HepG2 (cell line): Measurements from ENCODE around the gene VASN. TPM values are rescaled to one million over a fixed set of nuclear protein-coding genes. Genes with fewer than 3 reads are reported as not detected.

Source experiments
- ATAC-seq: fragments of 200-7000 bp; cut with Tn5 transposase; 3 replicates; pipeline ENCODE4 v1.9.1; 2020; ENCODE audit warnings: mild to moderate bottlenecking, moderate library complexity
- BruUV-seq: library from RNA; stranded (reverse); fragments of 400-500 nt; replicated peaks from 2 replicates; lab custom pipeline; 2021; lab: Mats Ljungman, UMichigan
- CTCF ChIA-PET: fragments of 300-600 bp; formaldehyde crosslinking; extraction: SDS; loops from one replicate; lab custom pipeline; 2021; ENCODE audit warnings: low total read pairs, inconsistent platforms, low intra/inter-chr PET ratio; lab: Yijun Ruan, JAX
- POLR2A ChIA-PET: fragments of 350-600 bp; sonication (Branson Sonifier 250); formaldehyde crosslinking; loops from one replicate; lab custom pipeline; 2020; ENCODE audit warnings: antibody characterized with exemption, inconsistent platforms; lab: Yijun Ruan, JAX
- DNase-seq: peaks from one replicate; pipeline ENCODE4 v3.0.0-alpha.2; 2015; ENCODE audit warnings: low spot score
- FAIRE-seq: peaks from 3 replicates; lab custom pipeline; 2011; peaks lifted over from hg19 to GRCh38; lab: Jason Lieb, UNC
- H2AFZ ChIP-seq: one replicate; pipeline ENCODE4 v1.6.1; 2011; ENCODE audit warnings: low read length, inconsistent platforms
- H3K27ac ChIP-seq: fragments of 300-600 bp; 3 replicates; pipeline ENCODE4 v1.8.0; 2011; ENCODE audit warnings: mixed run types, mild to moderate bottlenecking, mixed read lengths, low read length, inconsistent platforms; ENCODE audit not compliant: insufficient read depth; ENCODE audit errors: extremely low read length
- H3K27me3 ChIP-seq, 2 experiments: fragments of 200-600 bp in 1 of 2; 2 replicates in 1 of 2; 3 replicates in 1 of 2; pipeline versions ENCODE4 v1.6.0 to v1.8.0; 2011; ENCODE audit warnings: low read length in 2 of 2, mild to moderate bottlenecking in 2 of 2, moderate library complexity in 2 of 2, inconsistent platforms in 1 of 2; ENCODE audit not compliant: insufficient read depth in 2 of 2, control insufficient read depth in 1 of 2
- H3K36me3 ChIP-seq, 2 experiments: fragments of 200-600 bp in 1 of 2; replicated peaks in 1 of 2; 2 replicates in 1 of 2; 3 replicates in 1 of 2; pipeline versions ENCODE4 v1.5.1 to v1.8.0; 2011; ENCODE audit warnings: low read length in 2 of 2, inconsistent platforms in 1 of 2; ENCODE audit not compliant: insufficient read depth in 2 of 2, control insufficient read depth in 1 of 2
- H3K4me1 ChIP-seq: 2 replicates; pipeline ENCODE4 v1.5.1; 2012; ENCODE audit warnings: low read length, inconsistent platforms; ENCODE audit not compliant: insufficient read depth
- H3K4me2 ChIP-seq: 2 replicates; pipeline ENCODE4 v1.6.0; 2011; ENCODE audit warnings: low read depth, low read length, inconsistent platforms
- H3K4me3 ChIP-seq, 3 experiments: fragments of 200-600 bp in 1 of 3; sonication (generic), shearing (Covaris generic) in 1 of 3; replicated peaks in 1 of 3; 2 replicates each; pipeline ENCODE4 v1.5.1; 2011 to 2016; ENCODE audit warnings: low read length in 3 of 3, inconsistent platforms in 2 of 3, low read depth in 2 of 3, mild to moderate bottlenecking in 2 of 3, control low read depth in 1 of 3, mixed read lengths in 1 of 3; ENCODE audit not compliant: insufficient read depth in 1 of 3
- H3K79me2 ChIP-seq: one replicate; pipeline ENCODE4 v1.6.1; 2011; ENCODE audit warnings: low read length, inconsistent platforms; ENCODE audit not compliant: insufficient read depth
- H3K9ac ChIP-seq: 2 replicates; pipeline ENCODE4 v1.6.0; 2011; ENCODE audit warnings: mild to moderate bottlenecking, low read depth, low read length, inconsistent platforms; ENCODE audit not compliant: insufficient read depth
- H3K9me3 ChIP-seq: 2 replicates; pipeline ENCODE4 v1.5.1; 2012; ENCODE audit warnings: mild to moderate bottlenecking, low read length
- H4K20me1 ChIP-seq: 2 replicates; pipeline ENCODE4 v1.6.0; 2011; ENCODE audit warnings: inconsistent platforms, mild to moderate bottlenecking, low read length, moderate library complexity; ENCODE audit not compliant: insufficient read depth
- ARHGAP35 ChIP-seq: sonication (generic); formaldehyde crosslinking; IDR thresholded peaks from 2 replicates; pipeline ENCODE4 v1.9.0; 2022; ENCODE audit warnings: mild to moderate bottlenecking, inconsistent platforms, moderate library complexity, missing genetic modification reagents, borderline replicate concordance
- ATM ChIP-seq: fragments of 450-650 bp; IDR thresholded peaks from 2 replicates; pipeline ENCODE4 v1.7.1; 2017; ENCODE audit warnings: mild to moderate bottlenecking, borderline replicate concordance
- HOXA9 ChIP-seq: sonication (generic); formaldehyde crosslinking; IDR thresholded peaks from 2 replicates; pipeline ENCODE4 v1.8.1; 2022; ENCODE audit warnings: missing genetic modification reagents, mild to moderate bottlenecking, moderate library complexity, borderline replicate concordance
- KDM4B ChIP-seq: sonication (generic); formaldehyde crosslinking; IDR thresholded peaks from 2 replicates; pipeline ENCODE4 v1.4.0; 2020; ENCODE audit warnings: missing genetic modification reagents
- PAWR ChIP-seq: sonication (generic); formaldehyde crosslinking; IDR thresholded peaks from 2 replicates; pipeline ENCODE4 v1.4.0; 2020; ENCODE audit warnings: missing genetic modification reagents, mild to moderate bottlenecking, borderline replicate concordance
- POGZ ChIP-seq: sonication (generic); formaldehyde crosslinking; IDR thresholded peaks from 2 replicates; pipeline ENCODE4 v1.4.0; 2020; ENCODE audit warnings: mild to moderate bottlenecking, missing genetic modification reagents
- RARG ChIP-seq: sonication (generic); formaldehyde crosslinking; IDR thresholded peaks from 2 replicates; pipeline ENCODE4 v1.4.0; 2020; ENCODE audit warnings: low read depth, mild to moderate bottlenecking, missing genetic modification reagents
- RNF219 ChIP-seq: sonication (generic); formaldehyde crosslinking; IDR thresholded peaks from 2 replicates; pipeline ENCODE4 v1.5.0; 2020; ENCODE audit warnings: mild to moderate bottlenecking, missing genetic modification reagents
- SIN3B ChIP-seq: fragments of 150-350 bp; IDR thresholded peaks from 2 replicates; pipeline ENCODE4 v1.6.1; 2014; ENCODE audit warnings: low read length
- SIX1 ChIP-seq: sonication (generic); formaldehyde crosslinking; IDR thresholded peaks from 2 replicates; pipeline ENCODE4 v1.4.0; 2020; ENCODE audit warnings: missing genetic modification reagents, borderline replicate concordance
- SMARCE1 ChIP-seq: fragments of 450-650 bp; IDR thresholded peaks from 2 replicates; pipeline ENCODE4 v1.6.1; 2017; ENCODE audit warnings: borderline replicate concordance
- SP2 ChIP-seq: sonication (generic); formaldehyde crosslinking; IDR thresholded peaks from 2 replicates; pipeline ENCODE4 v1.5.1; 2020; ENCODE audit warnings: mild to moderate bottlenecking, missing genetic modification reagents
- TAF1 ChIP-seq: sonication (generic); formaldehyde crosslinking; IDR thresholded peaks from 2 replicates; pipeline ENCODE4 v1.4.0; 2020; ENCODE audit warnings: missing genetic modification reagents
- ZBTB8A ChIP-seq: sonication (generic); formaldehyde crosslinking; IDR thresholded peaks from 2 replicates; pipeline ENCODE4 v1.4.0; 2020; ENCODE audit warnings: mild to moderate bottlenecking, low read depth, missing genetic modification reagents, borderline replicate concordance
- ZNF180 ChIP-seq: sonication (generic); formaldehyde crosslinking; IDR thresholded peaks from 2 replicates; pipeline ENCODE4 v1.4.0; 2020; ENCODE audit warnings: low read depth, missing genetic modification reagents, borderline replicate concordance
- ZNF431 ChIP-seq: sonication (generic); formaldehyde crosslinking; IDR thresholded peaks from 2 replicates; pipeline ENCODE4 v1.9.0; 2022; ENCODE audit warnings: missing genetic modification reagents, low read depth, mild to moderate bottlenecking, borderline replicate concordance
- ZNF468 ChIP-seq: sonication (generic); formaldehyde crosslinking; IDR thresholded peaks from 2 replicates; pipeline ENCODE4 v1.8.0; 2022; ENCODE audit warnings: mild to moderate bottlenecking, moderate library complexity, missing genetic modification reagents
- ZNF614 ChIP-seq: IDR thresholded peaks from 2 replicates; pipeline ENCODE4 v1.6.1; 2018; ENCODE audit warnings: missing biosample characterization, missing genetic modification reagents, inconsistent platforms, borderline replicate concordance
- ZNF746 ChIP-seq: sonication (generic); formaldehyde crosslinking; IDR thresholded peaks from 2 replicates; pipeline ENCODE4 v1.8.0; 2022; ENCODE audit warnings: mild to moderate bottlenecking, missing genetic modification reagents
- WGBS: methylation state at CpG from one replicate; pipeline ENCODE4 v1.1.6; 2017; ENCODE audit warnings: low lambda C conversion rate; 5-methylcytosine and 5-hydroxymethylcytosine counted together
- in situ Hi-C: cut with HindIII; loops from 2 replicates; pipeline ENCODE4 v1.10.0; 2017; ENCODE audit warnings: low pct_unique_long_range_greater_than_20kb; ENCODE audit not compliant: extremely low pct_ligation_motif_present
- intact Hi-C: fragments of 100-400 bp; cut with micrococcal nuclease; formaldehyde crosslinking; loops from one replicate; pipeline ENCODE4 v1.10.0; 2022; ENCODE audit not compliant: unreplicated experiment
- polyA plus RNA-seq, 8 experiments: library from polyadenylated mRNA; depleted of rRNA in 3 of 8; stranded (reverse) in 7 of 8; unstranded in 1 of 8; fragments of >200 nt; fragmentation: Illumina TruSeq in 4 of 8; extraction: Trizol in 4 of 8; gene quantifications; 2 replicates each; pipeline versions ENCODE4 v1.2.1 to v1.2.3, GENCODE V29; 2011 to 2016; ENCODE audit warnings: low read depth in 4 of 8, missing spikeins in 1 of 8, mixed read lengths in 1 of 8; ENCODE audit not compliant: insufficient read depth in 1 of 8
- total RNA-seq, 5 experiments: library from RNA; depleted of rRNA; stranded (reverse); fragments of >200 nt; fragmentation: Illumina TruSeq; extraction: Trizol; gene quantifications; 2 replicates each; pipeline ENCODE4 v1.2.3, GENCODE V29; 2016; ENCODE audit warnings: low read depth in 1 of 5

VASN gene
- total and polyA plus RNA-seq, 2 of the 13 experiments (the other 11 are each of a cell fraction or from before 2014, with no cell fraction given) = 8.4 to 18.2 TPM

- H3K27me3 ChIP-seq = no peaks in the 10 kb centered on the region
- peaks cover 0 to 4% of the 10 kb centered on the region in 2 experiments; a peak in 2 of 5 replicates for H3K36me3 ChIP-seq
- CTCF ChIA-PET = no interaction called here
- TF ChIP-seq ZNF614 (CRISPR knock-in tag) (no peak), TAF1 (CRISPR knock-in tag) (no peak), ZNF431 (no peak), SIX1 (no peak), ZNF468 (no peak), POGZ (no peak), PAWR (CRISPR knock-in tag) (no peak), ZNF746 (CRISPR knock-in tag) (no peak), SIN3B (no peak), ZBTB8A (CRISPR knock-in tag) (no peak), ARHGAP35 (CRISPR knock-in tag) (no peak), SP2 (CRISPR knock-in tag) (no peak), KDM4B (CRISPR knock-in tag) (no peak), ATM (no peak), ZNF180 (CRISPR knock-in tag) (no peak), RNF219 (CRISPR knock-in tag) (no peak), HOXA9 (CRISPR knock-in tag) (no peak), RARG (CRISPR knock-in tag) (no peak), SMARCE1 (no peak)
- H4K20me1 ChIP-seq = peaks cover 5% of the 10 kb centered on the region
- intact Hi-C loops (no loop called here), in situ Hi-C loops (loop anchor here (5.0 kb wide), 1 partner anchor 36 kb away; the partner anchor contains the start of gene PAM16)
- H3K9ac ChIP-seq = no peak overlapping the region
- DNase-seq (no peak), FAIRE-seq (no peak), ATAC-seq (no peak)
- no peak overlapping the region for H3K4me2 ChIP-seq
- H3K27ac ChIP-seq = no peak overlapping the region
- no peaks in the 10 kb centered on the region for H3K79me2 ChIP-seq
- no peak overlapping the region for H3K4me3 ChIP-seq
- POLR2A ChIA-PET = interaction anchor here (1.5 kb wide), 1 partner anchor 17 kb away, joined by 4 read pairs; the partner anchor contains the start of gene VASN
- H3K4me1 ChIP-seq = peaks cover 20% of the 10 kb centered on the region
- no peak overlapping the region for H2AFZ ChIP-seq
- no peaks in the 10 kb centered on the region for H3K9me3 ChIP-seq
- WGBS = 96% methylated on average over 3 of the region's 19 CpGs
- no TSS peak for BruUV-seq
Observed at GRCh38 chr16:4388271-4389021, 16.8 kb downstream of the VASN start.
